ENCODE results near the gene DOCK2. TPM values are rescaled to one million over a fixed set of nuclear protein-coding genes. Genes with fewer than 3 reads are reported as not detected.

The DOCK2 gene
- total RNA-seq, 2 experiments from 2014 or later: 318 to 320 TPM

DNA sequence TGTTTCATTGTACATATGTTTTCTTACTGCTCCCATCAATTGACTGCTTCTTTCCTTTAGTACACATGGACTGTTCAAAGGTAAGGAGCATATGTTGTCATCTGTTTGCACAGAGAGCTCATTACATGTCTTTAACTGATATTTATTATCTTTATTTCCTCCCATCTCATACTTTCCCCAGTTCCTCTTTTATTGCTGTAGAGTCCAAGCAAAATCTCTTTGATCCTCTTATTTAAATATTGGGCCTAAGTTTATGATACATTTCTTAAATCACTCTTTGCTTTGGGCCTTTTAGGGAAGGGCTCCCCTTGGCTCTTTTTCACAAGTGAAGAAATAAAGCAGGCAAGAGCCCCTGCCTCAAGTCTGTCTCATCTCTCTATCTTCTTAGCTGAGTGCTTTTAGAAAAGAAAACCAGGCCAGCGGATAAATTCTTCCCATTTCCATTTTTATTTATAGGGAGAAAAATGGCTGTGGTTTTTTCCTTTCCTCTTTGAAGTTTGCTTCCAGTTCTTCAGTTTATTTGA is 152.4 kb downstream of the DOCK2 start:
- Mint-ChIP-seq H3K9me3 (ENCODE audit: insufficient read depth) (no peaks in the 10 kb centered on the region), H3K4me1 (ENCODE audit: low read depth) (no peaks in the 10 kb centered on the region), H3K4me3 (no peak overlapping the region), H3K27me3 (ENCODE audit: low read depth) (no peaks in the 10 kb centered on the region), H3K36me3 (ENCODE audit: low read depth) (peaks cover 47% of the 10 kb centered on the region), H3K27ac (no peak overlapping the region)
- no peak for ATAC-seq
- no peak for DNase-seq
- ChIA-PET POLR2A (no interaction called here), CTCF (no interaction called here)

DNA sequence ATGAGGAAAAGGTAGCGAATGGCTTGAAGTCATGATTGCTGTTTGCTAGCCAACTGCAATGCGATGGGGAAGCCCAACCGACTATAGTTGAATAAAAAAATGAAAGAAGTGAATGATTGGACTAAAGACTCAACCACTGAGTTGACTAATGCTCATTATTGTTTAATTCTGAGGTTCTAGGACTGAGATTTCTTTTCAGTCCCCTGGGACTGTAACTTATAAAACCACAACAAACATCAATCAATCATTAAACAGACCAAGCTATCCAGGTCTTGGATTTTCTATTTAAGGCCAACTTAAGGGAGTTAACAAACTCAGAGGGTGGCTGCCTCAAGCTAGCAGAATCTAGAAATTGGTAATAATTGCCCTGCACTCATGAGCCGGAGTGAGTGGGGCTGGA is 154.2 kb downstream of the DOCK2 start:
- Mint-ChIP-seq H3K27ac (no peak overlapping the region), H3K9me3 (ENCODE audit: insufficient read depth) (no peaks in the 10 kb centered on the region), H3K36me3 (ENCODE audit: low read depth) (peaks cover 50% of the 10 kb centered on the region), H3K4me1 (ENCODE audit: low read depth) (peaks cover 1% of the 10 kb centered on the region), H3K27me3 (ENCODE audit: low read depth) (no peaks in the 10 kb centered on the region), H3K4me3 (no peak overlapping the region)
- ATAC-seq: no peak
- CTCF ChIA-PET: no interaction called here
- POLR2A ChIA-PET: no interaction called here
- DNase-seq: no peak

DNA sequence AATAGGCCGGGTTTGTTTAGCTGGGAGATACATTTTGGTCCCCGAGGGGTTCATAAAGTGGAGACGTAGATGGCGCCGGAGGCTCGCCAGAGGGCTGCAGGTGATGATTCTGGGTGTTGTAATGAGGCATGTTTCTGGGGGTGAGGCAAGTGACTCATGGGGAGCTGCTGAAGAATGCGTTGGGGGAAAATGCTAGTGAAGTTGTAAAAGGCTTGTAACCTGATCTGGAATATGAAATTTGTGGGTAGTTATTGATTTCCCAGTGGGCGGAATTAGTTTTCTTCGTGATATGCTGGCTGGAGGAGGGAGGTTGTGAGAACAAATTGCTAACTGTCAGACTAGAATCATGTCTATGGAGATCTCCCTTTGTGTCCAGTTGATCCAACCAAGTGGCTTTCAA is 158.3 kb downstream of the DOCK2 start:
- Mint-ChIP-seq H3K27me3 (ENCODE audit: low read depth) (no peaks in the 10 kb centered on the region), H3K4me1 (ENCODE audit: low read depth) (peaks cover 5% of the 10 kb centered on the region), H3K27ac (no peak overlapping the region), H3K9me3 (ENCODE audit: insufficient read depth) (no peaks in the 10 kb centered on the region), H3K4me3 (no peak overlapping the region), H3K36me3 (ENCODE audit: low read depth) (peaks cover 52% of the 10 kb centered on the region)
- ChIA-PET CTCF (no interaction called here), POLR2A (no interaction called here)
- ATAC-seq (no peak), DNase-seq (no peak)

DNA sequence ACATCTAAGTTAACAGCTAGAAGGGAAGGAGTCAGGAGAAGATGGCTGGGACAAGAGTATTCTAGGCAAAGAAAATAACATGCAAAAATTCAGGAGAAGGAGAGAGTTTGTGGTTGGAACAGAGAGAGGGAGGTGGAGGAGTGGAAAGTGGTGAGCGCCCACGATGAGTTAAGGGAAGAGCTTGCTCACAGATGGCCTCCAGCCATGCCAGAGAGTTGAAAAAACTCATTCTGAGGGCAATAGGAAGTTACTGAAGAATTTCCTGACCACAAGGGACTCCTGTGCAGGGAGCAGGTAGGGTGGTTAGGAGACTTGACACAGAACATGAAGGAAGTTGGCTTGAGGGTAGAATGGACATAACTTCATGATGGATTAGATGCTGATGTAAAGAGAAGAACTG is 159.7 kb downstream of the DOCK2 start:
- ATAC-seq: no peak
- POLR2A ChIA-PET: no interaction called here
- H3K36me3 Mint-ChIP-seq (ENCODE audit: low read depth): peaks cover 54% of the 10 kb centered on the region
- CTCF ChIA-PET: no interaction called here
- no peaks in the 10 kb centered on the region for H3K9me3 Mint-ChIP-seq (ENCODE audit: insufficient read depth)
- H3K27me3 Mint-ChIP-seq (ENCODE audit: low read depth): no peaks in the 10 kb centered on the region
- no peak overlapping the region for H3K4me3 Mint-ChIP-seq
- DNase-seq: no peak
- peak overlapping the region; percentile 44 for H3K27ac Mint-ChIP-seq
- peaks cover 5% of the 10 kb centered on the region for H3K4me1 Mint-ChIP-seq (ENCODE audit: low read depth)

DNA sequence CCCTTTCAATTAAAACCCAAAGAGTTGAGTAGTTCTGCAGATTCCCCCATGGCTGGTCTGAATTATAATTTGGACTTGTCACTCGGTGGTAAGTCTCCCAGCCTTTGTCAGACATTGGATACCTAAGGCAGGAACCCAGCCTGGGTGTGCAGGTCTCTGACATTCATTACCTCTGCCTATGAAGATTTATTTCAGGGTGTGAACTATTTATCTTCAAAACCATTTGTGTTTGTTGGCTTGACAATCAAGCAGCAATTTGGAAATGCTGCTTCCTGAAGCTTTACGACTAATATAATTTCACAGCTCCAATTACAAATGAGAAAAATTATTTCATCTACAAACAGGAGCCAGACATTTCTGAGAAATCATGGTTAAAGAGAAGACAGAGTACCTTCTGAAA is 160.5 kb downstream of the DOCK2 start:
- POLR2A ChIA-PET: no interaction called here
- ATAC-seq: no peak

DNA sequence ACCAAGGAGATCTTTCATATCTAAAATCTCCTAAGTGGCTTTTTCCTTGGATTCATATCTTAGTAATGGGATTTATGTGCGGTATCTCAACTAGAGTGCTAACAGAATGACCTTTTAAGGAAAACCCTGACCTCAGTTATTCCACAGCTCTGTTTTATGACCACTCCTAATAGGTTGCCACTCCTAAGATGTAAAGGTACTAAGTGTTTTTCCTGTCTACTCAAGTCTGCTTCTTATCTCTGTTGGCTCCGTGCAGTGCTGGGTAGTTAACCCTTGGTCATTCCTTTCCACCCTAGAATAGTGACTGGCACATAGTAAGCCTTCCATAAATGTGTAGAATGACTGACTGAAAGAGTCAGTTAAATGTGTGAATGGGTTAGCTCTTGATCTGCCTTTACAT is 161.4 kb downstream of the DOCK2 start:
- POLR2A ChIA-PET: no interaction called here
- Mint-ChIP-seq H3K27me3 (ENCODE audit: low read depth) (no peaks in the 10 kb centered on the region), H3K27ac (no peak overlapping the region), H3K36me3 (ENCODE audit: low read depth) (peaks cover 56% of the 10 kb centered on the region), H3K4me1 (ENCODE audit: low read depth) (peaks cover 5% of the 10 kb centered on the region), H3K4me3 (no peak overlapping the region), H3K9me3 (ENCODE audit: insufficient read depth) (no peaks in the 10 kb centered on the region)
- no peak for DNase-seq
- no peak for ATAC-seq
- CTCF ChIA-PET: no interaction called here

More for the DNA sequence above, 160.5 kb downstream of the DOCK2 start:
- Mint-ChIP-seq H3K9me3 (ENCODE audit: insufficient read depth) (no peaks in the 10 kb centered on the region), H3K4me1 (ENCODE audit: low read depth) (peaks cover 5% of the 10 kb centered on the region), H3K27ac (no peak overlapping the region), H3K27me3 (ENCODE audit: low read depth) (no peaks in the 10 kb centered on the region), H3K4me3 (no peak overlapping the region), H3K36me3 (ENCODE audit: low read depth) (peaks cover 54% of the 10 kb centered on the region)
- DNase-seq: no peak
- CTCF ChIA-PET: no interaction called here

DNA sequence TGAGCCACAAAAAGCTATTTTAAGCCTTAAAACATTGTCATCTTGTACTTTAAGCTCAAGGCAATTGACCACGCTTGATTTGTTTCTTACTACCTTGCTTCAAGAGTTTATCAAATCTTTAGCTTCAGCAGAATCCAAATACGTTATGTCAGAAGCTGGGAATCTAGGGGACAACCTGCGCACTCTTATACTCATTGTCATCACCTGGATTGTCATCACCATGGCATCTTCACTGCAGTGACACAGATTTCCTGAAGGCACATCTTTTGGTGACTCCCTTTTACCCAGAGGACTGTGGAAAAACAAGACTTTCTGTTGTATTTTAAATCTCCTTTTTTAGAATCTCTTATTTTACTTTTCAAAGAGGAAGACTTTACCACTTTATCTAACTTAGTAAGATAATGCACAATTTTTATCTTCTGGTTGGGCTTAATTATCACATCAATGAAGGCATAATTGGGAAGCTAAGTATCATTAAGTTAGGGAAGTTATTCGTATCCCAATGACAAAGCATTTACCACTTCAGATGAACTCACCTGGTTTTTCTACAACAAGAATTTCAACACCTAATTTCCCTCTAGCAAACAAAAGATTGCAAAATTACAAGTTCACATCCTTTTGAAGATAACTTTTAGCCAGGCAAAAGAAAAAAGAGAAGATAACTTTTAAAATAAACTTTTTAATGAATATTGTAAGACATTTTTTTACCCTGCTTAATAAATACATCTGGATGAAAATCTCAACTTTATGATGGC is 162.0 kb downstream of the DOCK2 start:
- H3K27ac Mint-ChIP-seq: no peak overlapping the region
- H3K4me1 Mint-ChIP-seq (ENCODE audit: low read depth): peaks cover 11% of the 10 kb centered on the region
- H3K4me3 Mint-ChIP-seq: no peak overlapping the region
- H3K27me3 Mint-ChIP-seq (ENCODE audit: low read depth): no peaks in the 10 kb centered on the region
- ChIA-PET POLR2A (no interaction called here), CTCF (no interaction called here)
- DNase-seq (no peak), ATAC-seq (no peak)
- peaks cover 56% of the 10 kb centered on the region for H3K36me3 Mint-ChIP-seq (ENCODE audit: low read depth)
- H3K9me3 Mint-ChIP-seq (ENCODE audit: insufficient read depth): no peaks in the 10 kb centered on the region

DNA sequence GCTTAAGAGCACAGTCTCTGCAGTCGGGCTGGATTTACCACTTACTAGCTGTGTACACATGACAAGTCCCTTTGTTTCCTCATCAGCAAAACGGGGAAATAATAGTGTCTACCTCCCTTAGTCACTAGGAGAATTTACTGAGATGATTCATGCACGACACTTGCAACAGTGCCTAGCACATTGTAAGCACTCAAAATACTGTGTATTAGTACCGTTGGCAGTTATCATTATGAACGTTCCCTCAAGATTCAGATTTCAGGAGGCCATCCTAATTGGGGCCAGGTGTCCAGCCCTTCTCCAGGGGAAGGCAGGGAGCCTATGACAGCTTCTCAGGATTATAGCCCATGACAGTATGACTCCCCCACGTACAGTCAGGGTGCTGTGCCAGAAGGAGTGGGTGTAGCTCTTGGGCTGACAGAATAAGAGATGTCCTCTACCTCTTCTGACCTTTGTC is 164.3 kb downstream of the DOCK2 start:
- no peak for DNase-seq
- Mint-ChIP-seq H3K9me3 (ENCODE audit: insufficient read depth) (no peaks in the 10 kb centered on the region), H3K27me3 (ENCODE audit: low read depth) (no peaks in the 10 kb centered on the region), H3K27ac (no peak overlapping the region), H3K4me1 (ENCODE audit: low read depth) (peaks cover 24% of the 10 kb centered on the region), H3K4me3 (no peak overlapping the region), H3K36me3 (ENCODE audit: low read depth) (peaks cover 62% of the 10 kb centered on the region)
- ChIA-PET POLR2A (no interaction called here), CTCF (no interaction called here)
- ATAC-seq: no peak

DNA sequence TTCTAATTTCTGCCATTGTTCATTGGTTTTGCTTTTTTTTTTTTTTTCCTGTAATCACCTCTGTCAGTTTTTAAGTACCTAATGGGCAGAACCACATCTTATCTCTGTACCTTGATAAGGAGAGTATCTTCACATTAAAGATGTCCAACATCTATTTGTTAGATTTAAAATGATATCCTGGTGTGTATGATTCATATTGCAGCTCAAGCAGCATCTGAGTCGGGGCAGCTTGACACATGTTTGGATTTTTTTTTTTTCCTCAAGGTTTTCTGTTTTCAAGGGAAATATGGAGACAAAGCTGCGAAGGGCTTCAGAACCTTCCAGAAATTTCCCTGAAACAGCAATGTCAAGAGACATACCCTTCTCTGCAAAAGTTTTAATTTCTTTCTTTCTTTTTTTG is 164.7 kb downstream of the DOCK2 start:
- H3K4me3 Mint-ChIP-seq: no peak overlapping the region
- H3K36me3 Mint-ChIP-seq (ENCODE audit: low read depth): peaks cover 61% of the 10 kb centered on the region
- no peak for ATAC-seq
- H3K9me3 Mint-ChIP-seq (ENCODE audit: insufficient read depth): no peaks in the 10 kb centered on the region
- H3K27ac Mint-ChIP-seq: no peak overlapping the region
- H3K4me1 Mint-ChIP-seq (ENCODE audit: low read depth): peaks cover 20% of the 10 kb centered on the region
- DNase-seq: no peak
- CTCF ChIA-PET: no interaction called here
- no peaks in the 10 kb centered on the region for H3K27me3 Mint-ChIP-seq (ENCODE audit: low read depth)
- POLR2A ChIA-PET: no interaction called here

DNA sequence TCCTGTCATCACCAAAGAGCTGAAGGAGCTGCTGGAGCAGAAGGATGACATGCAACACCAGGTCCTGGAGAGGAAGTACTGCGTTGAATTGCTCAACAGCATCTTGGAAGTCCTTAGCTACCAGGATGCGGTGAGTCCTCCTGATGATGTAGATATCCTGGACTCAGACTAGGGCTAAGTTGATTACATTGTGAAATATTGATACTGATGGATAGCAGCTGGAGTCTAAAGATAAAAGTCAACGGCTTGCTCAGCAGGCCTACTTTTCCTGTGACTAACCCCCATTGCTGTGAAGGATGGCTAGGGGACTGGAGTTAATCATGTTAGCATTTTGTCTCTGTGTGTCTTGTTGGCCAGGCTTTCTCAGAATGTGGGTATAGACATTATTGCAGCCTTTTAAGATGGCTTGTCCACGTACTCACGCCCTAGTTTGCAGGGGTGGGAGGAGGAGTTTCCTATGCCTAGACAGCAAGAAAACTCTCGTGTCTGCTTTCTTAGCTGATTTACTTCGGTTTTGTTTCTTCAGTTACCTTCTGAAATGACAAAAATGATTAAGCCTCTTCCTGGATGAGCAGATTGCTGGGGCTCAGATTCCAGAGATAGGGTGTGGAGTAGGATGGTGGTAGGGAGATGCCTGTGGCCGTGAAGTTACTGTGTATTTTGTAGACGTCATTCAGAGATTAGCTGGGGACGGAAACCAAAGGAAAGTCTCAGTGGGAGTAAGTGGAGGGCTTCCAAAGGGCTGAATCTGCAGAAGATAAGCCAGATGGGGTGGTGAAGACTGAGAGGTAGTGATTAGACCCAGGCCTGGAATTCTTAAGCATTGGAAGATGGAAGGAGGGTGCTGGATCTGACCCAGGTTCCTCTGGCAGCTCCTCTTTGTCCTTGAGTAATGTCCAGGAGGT is 166.3 kb downstream of the DOCK2 start:
- CTCF ChIA-PET: no interaction called here
- ATAC-seq (no peak), DNase-seq (no peak)
- Mint-ChIP-seq H3K36me3 (ENCODE audit: low read depth) (peaks cover 58% of the 10 kb centered on the region), H3K27ac (no peak overlapping the region), H3K9me3 (ENCODE audit: insufficient read depth) (no peaks in the 10 kb centered on the region), H3K4me3 (no peak overlapping the region), H3K27me3 (ENCODE audit: low read depth) (no peaks in the 10 kb centered on the region), H3K4me1 (ENCODE audit: low read depth) (peaks cover 20% of the 10 kb centered on the region)
- POLR2A ChIA-PET: interaction anchor here (0.9 kb wide), 1 partner anchor 167 kb away, joined by 3 read pairs; the partner anchor contains the start of gene DOCK2

DNA sequence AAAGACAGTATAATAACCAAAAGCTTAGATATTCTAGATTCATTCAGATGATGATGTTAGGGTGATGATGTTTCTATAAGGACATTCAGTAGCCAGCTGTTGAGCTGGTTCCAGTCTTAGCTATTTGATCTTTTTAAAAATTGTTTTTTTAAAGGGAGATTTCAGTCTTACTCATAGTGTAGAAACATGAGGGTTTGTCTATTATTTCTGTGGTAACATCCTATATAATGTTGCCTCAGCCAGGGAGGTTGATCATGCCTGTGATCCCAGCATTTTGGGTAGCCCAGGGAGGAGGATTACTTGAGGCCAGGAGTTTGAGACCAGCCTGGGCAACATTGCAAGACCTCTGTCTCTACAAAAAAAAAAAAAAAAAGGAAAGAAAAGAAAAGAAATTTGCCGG is 167.8 kb downstream of the DOCK2 start:
- H3K9me3 Mint-ChIP-seq (ENCODE audit: insufficient read depth): no peaks in the 10 kb centered on the region
- H3K27ac Mint-ChIP-seq: peak overlapping the region; percentile 67
- ChIA-PET POLR2A (interaction anchor here (0.6 kb wide), 1 partner anchor 258 kb away, joined by 3 read pairs; no protein-coding TSS in a partner anchor), CTCF (no interaction called here)
- H3K27me3 Mint-ChIP-seq (ENCODE audit: low read depth): no peaks in the 10 kb centered on the region
- H3K4me1 Mint-ChIP-seq (ENCODE audit: low read depth): peaks cover 23% of the 10 kb centered on the region
- no peak overlapping the region for H3K4me3 Mint-ChIP-seq
- peaks cover 57% of the 10 kb centered on the region for H3K36me3 Mint-ChIP-seq (ENCODE audit: low read depth)
- no peak for DNase-seq
- ATAC-seq: no peak

DNA sequence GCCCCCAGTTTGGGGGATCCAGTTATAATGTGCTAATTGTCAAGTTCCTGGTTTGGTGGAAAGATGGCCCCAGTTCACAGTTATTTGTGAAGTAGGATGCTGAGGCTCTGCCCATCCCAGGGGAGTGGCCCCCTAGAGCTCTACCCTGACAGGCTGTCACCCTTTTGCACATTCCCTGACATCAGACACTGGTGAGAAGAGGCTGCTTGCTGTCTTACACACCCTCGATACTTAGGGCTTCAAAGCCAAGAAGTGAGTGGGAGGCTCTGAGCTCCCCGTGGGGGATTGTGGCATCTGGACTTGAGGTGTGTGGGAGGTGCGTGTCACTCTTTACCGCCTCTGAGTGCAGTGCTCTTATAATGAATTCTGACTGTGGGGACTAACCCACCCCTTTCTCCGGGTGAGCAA is 168.5 kb downstream of the DOCK2 start:
- H3K4me1 Mint-ChIP-seq (ENCODE audit: low read depth): peaks cover 23% of the 10 kb centered on the region
- H3K36me3 Mint-ChIP-seq (ENCODE audit: low read depth): peaks cover 60% of the 10 kb centered on the region
- no peaks in the 10 kb centered on the region for H3K27me3 Mint-ChIP-seq (ENCODE audit: low read depth)
- H3K27ac Mint-ChIP-seq: peak overlapping the region; percentile 36
- ATAC-seq (peak; percentile 72), DNase-seq (peak; percentile 27)
- POLR2A ChIA-PET: no interaction called here
- no peak overlapping the region for H3K4me3 Mint-ChIP-seq
- H3K9me3 Mint-ChIP-seq (ENCODE audit: insufficient read depth): no peaks in the 10 kb centered on the region
- CTCF ChIA-PET: no interaction called here
